A375 (cell line): Measurements from ENCODE around the gene DPPA4. TPM values are rescaled to one million over a fixed set of nuclear protein-coding genes. Genes with fewer than 3 reads are reported as not detected.

Experiments used
- small RNA-seq: library from RNA; depleted of rRNA; stranded (forward); fragments of <200 nt; gene quantifications from one replicate; pipeline ENCODE3, GENCODE V24; 2014
- total RNA-seq: library from RNA; depleted of rRNA; stranded (reverse); fragments of >200 nt; shearing (Covaris generic); gene quantifications from 2 replicates; pipeline ENCODE4 v1.2.3, GENCODE V29; 2014; rRNA removed

The DPPA4 gene
- total RNA-seq: not detected in 2 replicates

GRCh38 chr3:109337393-109337792 is at the start of gene DPPA4:
DPPA4 (minus strand) TSS chr3:109337546; CDS start chr3:109337517, 29 bp downstream.

GRCh38 chr3:109316162-109316730 is 21.1 kb downstream of the DPPA4 start, which contains the start of gene DPPA2:
DPPA2 (minus strand) TSS chr3:109316517; CDS start chr3:109314542, 1,975 bp downstream.

Small RNAs within 50 kb of the gene (small RNA-seq; reads per million reads assigned to genes)
- not detected for gene AC124945.1
- gene RF00017: not detected

Other genes starting within 250 kb of the DPPA4 start
- gene MORC1, start 219.4 kb downstream of the DPPA4 start, total RNA-seq: not detected in 2 replicates
- gene C3orf85, start 200.8 kb downstream of the DPPA4 start, total RNA-seq: not detected in 2 replicates
- 0.64 and 0.93 TPM in 2 replicates for gene DPPA2, start 21.0 kb downstream of the DPPA4 start, total RNA-seq